IPS DF 4.7 (cell line): Measurements from ENCODE around the gene ENTR1.

Experiments
- DNase-seq: peaks from one replicate; pipeline ENCODE4 v3.0.0-alpha.2; 2013; ENCODE audit warnings: low spot score; ENCODE audit errors: extremely low read depth

The ENTR1 gene

DNA sequence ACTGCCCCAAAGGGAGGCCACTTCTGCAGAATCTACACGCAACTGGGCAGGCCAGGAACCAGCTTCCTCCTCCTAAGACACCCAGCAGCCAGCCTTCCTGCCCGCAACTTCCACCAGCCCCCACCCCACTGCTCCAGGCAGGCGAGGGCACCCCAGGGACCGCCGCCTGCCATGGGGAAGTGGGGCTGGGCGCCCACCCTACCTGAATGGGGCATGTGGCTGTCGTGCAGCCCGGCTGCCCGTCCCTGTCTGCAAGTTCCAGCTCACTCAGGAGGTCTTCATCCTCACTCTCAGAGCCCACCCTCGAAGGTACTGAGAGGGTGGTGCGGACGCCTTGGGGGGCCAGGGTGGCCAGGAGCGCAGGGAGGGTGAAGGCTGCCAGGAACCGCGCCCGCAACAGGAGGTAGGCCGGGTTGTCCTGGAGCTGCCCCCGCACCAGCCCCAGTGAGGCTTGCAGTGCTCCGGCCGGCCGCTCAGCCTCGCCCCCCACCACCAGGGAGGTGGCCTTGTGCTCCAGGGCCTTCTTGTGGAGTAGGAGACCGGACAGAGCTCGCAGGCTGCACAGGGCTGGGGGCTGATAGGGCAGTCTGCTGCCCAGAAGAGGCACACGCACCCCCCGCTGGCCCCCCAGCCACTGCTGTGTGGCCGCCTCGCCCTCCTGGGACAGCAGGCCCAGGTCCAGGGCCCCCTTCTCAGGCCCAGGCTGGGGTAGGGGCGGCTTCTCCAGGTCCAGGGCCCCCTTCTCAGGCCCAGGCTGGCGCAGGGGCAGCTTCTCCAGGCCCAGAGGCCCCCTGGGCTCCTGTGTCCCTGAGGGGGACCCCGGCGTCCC, 32.9 kb downstream of the ENTR1 start:
- DNase-seq: no peak

- DNase-seq: no peak
Measured at GRCh38 chr9:136376457-136376856, 34.0 kb downstream of the ENTR1 start.

DNA sequence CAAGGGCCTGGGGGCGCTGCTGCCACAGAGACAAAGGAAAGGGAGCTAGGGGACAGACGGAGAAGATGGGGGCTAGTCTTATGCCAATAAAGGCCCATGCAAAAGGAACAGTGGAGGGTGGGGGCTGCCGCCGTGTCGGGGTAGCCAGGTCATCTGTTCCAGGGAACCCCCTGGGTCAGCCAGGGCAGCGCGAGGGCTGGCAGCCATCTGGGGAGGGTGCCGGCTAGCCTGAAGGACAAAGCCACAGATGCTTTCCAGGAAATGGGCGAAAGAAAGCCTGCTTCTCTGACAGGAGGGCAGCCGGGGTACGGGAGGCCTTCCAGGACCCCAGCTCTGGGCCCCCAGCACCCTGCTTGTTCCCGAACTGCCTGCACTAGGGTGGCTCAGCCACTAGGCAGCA, 35.3 kb downstream of the ENTR1 start:
- no peak for DNase-seq

- no peak for DNase-seq
Measured at GRCh38 chr9:136374183-136374575, 36.2 kb downstream of the ENTR1 start.

DNA sequence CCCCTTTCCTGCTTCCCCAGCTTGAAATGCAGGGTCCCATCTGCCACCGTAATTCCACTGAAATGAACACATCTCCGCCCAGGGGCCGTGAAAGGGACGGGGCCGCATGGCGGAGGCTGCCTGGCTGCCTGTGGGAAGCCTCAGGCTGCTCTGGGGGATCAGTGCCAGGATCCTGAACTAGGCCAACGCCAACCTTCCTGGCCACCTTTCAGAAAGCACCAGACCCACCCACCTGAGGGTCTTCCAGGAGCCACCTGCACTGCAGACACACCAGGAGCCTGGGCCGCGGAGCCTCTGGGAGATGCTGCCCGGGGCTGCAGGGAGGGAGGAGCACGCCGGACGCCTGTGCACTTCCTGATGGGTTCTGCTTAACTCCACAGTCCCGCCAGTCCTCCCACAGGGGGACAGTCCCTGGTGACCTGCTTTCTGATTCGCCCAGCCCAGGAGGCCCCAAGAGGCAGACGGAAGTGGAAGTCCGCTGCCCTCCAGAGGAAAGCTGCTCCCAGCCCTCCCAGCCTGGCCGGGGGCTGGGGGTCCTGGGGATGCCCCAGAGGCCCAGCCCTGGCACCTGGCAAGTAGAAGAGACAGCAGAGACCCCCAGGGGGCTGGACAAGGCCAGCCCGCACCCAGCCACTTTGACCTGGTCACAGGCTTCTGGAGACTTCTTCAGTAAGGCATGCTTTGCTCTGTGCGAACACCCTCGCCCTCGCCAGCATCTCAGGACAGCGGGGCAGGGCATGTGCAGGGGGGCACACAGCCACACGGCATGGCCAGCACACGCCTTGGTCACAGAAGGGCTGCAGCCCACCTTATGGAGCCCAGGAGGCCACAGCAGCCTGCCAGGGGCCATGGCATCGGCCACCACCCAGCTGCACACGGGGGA, 36.9 kb downstream of the ENTR1 start, which contains the start of gene CARD9:
TSS of gene CARD9 (minus strand) at position 370 of the 883 bp plus-strand sequence. CDS start 1,591 bp downstream, outside the sequence.
- no peak for DNase-seq

DNA sequence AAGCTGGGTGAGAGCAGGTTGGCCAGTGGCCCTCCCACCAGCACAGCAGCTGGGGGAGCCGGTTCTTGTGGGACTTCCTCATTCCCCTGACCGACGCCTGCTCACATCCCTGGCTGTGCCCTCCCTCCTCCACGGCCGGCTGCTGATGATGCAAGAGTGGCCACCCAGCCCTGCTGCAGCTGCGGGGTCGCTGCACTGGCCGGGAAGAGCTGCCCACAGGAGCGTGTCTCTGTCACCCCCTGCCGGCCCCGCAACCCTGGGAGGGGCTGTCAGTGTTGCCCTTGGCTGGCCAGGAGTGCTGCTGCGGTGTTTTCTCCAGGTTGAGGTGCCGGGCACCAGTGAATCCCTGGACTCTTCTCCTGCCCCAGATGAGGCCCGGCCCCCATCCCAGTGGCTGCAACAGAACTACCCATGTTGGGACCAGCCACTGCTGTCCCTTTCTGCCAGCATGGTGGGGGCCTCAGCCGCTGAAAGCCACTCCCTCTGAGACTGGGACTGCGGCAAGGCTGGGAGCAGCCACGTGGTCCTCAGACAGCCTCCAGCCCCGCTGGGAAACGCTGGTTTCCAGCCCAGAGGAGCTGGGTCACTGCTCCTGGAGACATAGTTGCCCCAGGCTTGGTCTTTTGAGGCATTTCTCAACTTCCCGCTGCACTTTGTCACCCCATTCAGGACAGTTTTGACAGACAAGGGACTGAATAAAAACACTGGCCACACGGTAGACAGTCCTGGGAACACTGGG, 37.7 kb downstream of the ENTR1 start:
- no peak for DNase-seq

DNA sequence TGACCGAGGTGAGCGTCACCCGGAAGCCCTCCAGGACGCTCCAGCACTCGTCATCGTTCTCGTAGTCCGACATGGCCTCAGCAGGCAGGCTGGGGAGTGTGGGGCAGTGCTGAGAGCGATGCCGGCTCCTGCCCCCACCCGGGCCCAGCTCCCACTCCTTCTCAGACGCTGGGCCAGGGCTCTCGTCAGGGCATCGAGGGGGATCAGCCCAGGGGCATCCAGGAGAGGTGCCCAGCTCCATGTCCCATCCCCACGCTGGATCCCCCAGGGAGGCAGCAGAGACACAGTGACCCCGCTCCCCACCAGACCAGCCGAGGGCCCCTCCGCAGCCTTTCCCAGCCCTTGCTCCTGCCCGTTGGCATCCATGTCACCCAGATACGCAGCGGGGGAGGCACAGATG, 38.4 kb downstream of the ENTR1 start:
- no peak for DNase-seq

GRCh38 chr9:136371533-136371880, 38.9 kb downstream of the ENTR1 start:
- DNase-seq: no peak

DNA sequence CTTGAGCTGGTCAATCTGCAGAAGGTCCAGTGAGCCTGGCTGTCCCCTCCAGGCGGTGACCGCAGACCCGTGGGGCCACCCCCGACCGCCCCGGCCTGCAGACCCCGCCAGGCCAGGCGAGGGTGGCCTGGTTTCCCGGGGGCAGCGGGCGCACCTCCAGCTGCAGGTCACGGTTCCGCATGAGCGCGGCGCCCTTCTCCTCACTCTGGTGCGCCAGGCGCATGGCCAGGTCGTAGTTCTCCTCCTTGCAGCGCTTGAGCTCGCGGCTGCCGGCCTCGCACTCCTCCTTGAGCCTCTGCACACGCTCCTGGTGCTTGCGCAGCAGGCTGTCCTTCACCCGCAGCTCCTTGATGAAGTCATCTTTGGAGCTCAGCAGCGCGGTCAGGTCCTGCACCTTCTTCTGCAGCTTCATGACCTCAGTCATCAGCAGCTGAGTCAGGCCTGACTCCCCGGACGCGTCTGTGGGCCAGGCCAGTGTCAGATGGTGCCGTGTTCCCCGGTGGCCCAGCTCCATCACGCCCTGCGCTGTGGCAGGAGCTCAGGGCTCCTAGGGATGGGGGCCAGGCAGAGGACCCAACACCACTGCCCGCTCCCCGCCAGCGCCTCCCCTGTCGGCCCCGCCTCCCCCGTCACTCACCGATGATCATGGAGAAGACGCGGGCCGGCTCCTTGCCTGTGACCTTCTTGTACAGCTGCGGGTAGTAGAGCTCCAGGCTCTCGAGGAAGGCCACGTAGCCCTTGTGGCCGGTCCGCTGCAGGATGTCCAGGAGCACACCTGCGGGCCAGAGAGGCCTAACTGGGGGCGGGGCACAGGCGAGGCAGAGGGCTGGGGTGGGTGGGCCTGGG, 39.5 kb downstream of the ENTR1 start:
- DNase-seq: no peak

DNA sequence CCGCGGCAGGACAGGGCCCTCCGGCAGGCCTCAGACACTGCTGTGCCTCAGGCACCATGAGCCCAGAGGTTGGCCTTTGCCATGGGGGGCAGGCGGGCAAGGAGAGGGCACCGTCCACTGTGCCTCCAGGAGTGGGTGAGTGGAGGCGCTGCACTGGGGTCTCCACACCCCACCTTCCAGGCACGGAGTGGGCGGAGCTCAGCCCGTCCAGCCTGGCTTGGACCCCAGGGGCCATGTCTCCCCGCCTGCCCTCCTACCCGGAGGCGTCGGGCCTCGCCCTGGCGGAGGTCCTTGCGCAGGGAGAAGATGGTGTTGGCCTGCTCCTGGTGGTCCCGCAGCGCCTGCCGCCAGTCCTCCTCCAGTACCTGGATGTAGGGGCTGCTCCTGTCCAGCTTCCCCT, 40.4 kb downstream of the ENTR1 start:
- no peak for DNase-seq

DNA sequence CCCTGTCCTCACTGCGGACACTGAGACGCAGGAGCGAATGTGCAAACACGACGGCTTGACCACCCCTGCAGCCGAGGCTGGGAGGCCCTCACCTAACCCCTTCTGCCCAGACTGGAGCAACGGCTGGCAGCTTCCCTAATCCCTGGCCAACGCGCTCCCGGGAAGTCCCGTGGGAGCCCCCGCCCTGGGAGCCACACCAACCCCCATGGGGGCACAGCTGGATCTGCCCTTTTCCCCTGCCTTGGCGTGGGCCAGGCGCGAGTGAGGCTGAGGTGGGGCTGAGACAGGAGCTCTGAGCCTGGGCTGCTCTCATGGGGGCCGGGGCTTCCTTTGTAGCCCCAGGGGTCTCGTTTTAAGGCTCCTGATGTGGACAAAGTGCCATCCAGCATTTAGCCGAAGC, 42.2 kb downstream of the ENTR1 start:
- DNase-seq: no peak

DNA sequence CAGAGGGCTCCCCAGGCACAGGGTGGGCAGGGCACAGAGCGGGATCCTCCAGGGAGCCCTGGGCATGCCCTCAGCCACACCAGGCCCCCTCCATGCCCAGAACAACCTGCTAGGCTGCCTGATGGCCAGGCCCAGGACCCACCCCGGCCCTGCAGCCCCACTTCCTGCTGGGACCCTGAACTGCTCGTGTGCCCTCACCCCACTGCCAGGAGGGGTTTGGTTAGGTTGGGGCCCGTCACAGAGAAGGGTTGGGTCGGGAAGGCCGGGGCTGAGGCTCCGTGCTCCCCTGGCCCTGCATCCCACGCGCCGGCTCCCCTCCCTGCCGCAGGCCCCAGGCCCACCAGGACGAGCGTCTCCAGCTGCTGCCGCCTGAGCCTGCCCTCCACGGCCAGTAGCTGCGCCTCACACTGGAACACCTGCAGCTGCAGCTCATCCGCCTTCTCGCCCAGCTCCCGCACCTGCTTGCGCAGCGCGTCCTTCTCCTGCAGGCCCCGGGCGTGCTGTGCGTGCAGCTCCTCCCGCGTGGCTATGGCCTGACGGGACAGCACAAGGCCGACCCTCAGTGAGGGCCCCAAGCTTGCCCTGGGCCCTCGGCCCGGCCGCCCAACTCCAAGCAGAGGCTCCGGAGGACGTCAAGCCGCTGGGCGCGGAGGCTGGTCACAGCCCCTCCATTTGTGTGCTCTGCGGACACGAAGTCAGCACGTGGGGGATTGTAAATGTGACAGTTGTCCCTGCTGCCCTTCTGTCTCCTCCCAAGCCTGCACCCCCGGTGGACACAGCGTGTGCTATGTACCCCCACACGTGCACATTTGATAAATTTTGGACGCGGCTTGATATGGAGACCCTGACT, 42.9 kb downstream of the ENTR1 start:
- no peak for DNase-seq

DNA sequence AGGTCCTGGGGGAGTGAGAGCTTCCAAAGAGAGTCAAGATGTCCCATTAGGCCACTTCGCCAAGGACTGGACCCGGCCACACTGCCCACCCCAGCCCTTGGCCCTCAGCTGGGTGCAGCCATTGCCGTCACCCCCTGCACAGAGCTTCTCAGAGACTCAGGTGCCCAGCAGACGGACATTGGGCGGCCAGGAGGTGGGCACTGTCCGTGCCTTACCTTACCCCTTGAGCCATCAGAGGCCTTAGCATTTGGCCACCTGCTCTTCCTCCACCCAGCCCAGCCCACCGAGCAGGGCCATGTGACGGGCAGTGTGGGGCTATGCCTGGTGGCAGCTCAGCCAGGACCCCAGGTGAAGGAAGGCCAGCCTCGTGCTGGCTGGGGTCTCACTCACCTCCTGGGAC, 43.6 kb downstream of the ENTR1 start:
- DNase-seq: no peak

DNA sequence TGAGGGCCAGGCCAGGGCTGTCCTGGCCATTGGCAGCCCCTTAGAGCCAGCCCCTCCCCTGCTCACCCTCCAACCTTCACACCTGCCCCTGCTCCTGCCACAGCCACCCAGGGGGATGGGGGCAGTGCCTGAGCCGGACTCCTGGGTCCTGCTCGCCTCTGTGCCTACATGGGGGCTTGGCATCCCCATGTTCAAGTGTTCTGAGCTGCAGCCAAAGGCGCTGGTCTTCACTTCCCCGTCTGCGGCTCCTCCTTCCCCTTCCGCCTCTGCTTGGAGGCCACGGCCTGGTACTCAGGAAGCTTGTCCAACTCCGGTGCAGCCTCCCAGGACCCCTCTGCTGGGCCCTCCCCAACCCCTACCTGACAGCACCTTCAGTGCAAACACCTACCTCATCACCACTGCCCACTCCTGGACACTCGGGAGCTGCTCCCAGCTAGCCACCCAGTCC, 44.6 kb downstream of the ENTR1 start:
- DNase-seq: no peak

- no peak for DNase-seq
Measured at GRCh38 chr9:136364942-136365774, 45.3 kb downstream of the ENTR1 start.

- no peak for DNase-seq
Measured at GRCh38 chr9:136363949-136364748, 46.3 kb downstream of the ENTR1 start.

DNA sequence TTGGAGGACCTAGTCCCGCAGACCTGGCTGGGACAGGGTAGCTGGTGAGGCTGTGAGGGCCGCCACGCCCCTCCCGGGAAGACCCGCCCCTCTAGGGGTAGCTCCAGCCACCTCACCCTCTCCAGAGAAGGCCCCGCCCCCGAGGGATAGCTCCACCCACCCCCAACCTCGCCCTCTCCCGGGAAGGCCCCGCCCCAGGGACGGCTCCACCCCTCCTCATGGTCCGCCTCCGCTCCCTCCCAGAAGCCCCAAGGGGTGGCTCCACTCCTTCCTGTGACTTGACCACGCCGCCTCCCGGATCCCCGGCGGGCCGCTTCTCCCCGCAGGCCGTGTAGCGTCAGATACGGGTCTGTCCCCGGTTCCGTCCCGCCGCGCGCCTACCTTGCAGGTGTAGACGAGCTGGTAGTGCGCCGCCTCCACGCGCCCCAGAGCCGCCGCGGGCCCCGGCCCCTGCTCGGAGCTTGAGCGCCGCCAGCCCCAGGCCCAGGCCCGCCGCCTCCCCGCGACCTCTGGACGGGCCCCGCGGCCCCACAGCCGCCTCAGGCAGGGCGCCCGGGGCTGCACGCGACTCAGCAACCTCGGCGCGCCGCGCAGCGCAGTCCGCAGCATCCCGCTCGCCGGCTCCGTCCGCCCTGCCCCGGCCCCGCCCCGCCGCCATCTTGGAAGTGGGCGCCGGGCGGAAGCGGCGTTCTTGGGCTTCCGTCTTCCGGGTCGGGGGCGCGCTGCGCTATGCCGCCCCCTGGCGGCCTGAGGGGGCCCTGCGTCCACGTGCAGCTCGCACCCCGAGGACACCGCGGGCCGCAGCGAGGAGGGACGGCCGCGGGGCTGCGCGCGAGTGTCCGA, 47.1 kb downstream of the ENTR1 start, which contains the start of gene DNLZ:
TSS of gene DNLZ (minus strand) at position 639 of the 843 bp plus-strand sequence. CDS start at position 609, 30 bp downstream.
- no peak for DNase-seq
